GM23248 (cell line): ENCODE measurements around the gene TTC23L. TPM values are rescaled to one million over a fixed set of nuclear protein-coding genes. Genes with fewer than 3 reads are reported as not detected.
A peak's percentile ranks its signal among the peaks of the same experiment; 100 is the strongest.

ENCODE experiments used
- DNase-seq: peaks from one replicate; pipeline ENCODE4 v3.0.0-alpha.2; 2015
- H2AFZ ChIP-seq: fragments of 200-600 bp; sonication (generic); 2 replicates; pipeline ENCODE4 v1.6.1; 2016; ENCODE audit warnings: antibody characterized with exemption
- H3F3A ChIP-seq: fragments of 200-600 bp; sonication (generic); 2 replicates; pipeline ENCODE4 v1.6.1; 2016; ENCODE audit warnings: mild to moderate bottlenecking, antibody characterized with exemption, mixed run types; ENCODE audit not compliant: insufficient read depth
- H3K27ac ChIP-seq: fragments of 200-600 bp; sonication (generic); 2 replicates; pipeline ENCODE4 v1.5.1; 2016; ENCODE audit warnings: mild to moderate bottlenecking
- H3K27me3 ChIP-seq: fragments of 200-600 bp; sonication (generic); replicated peaks from 2 replicates; pipeline ENCODE4 v1.6.1; 2016; ENCODE audit warnings: mild to moderate bottlenecking; ENCODE audit not compliant: insufficient read depth
- H3K36me3 ChIP-seq: fragments of 200-600 bp; sonication (generic); 2 replicates; pipeline ENCODE4 v1.6.1; 2016; ENCODE audit warnings: low read depth, mild to moderate bottlenecking
- H3K4me1 ChIP-seq: fragments of 200-600 bp; sonication (generic); 2 replicates; pipeline ENCODE4 v1.6.1; 2016; ENCODE audit warnings: mild to moderate bottlenecking; ENCODE audit not compliant: insufficient read depth
- H3K4me2 ChIP-seq: fragments of 200-600 bp; sonication (generic); one replicate; pipeline ENCODE4 v1.6.1; 2016; ENCODE audit warnings: mild to moderate bottlenecking; ENCODE audit not compliant: unreplicated experiment
- H3K4me3 ChIP-seq: fragments of 200-600 bp; sonication (generic); 2 replicates; pipeline ENCODE4 v1.5.1; 2016; ENCODE audit warnings: mild to moderate bottlenecking
- H3K79me2 ChIP-seq: fragments of 200-600 bp; sonication (generic); 2 replicates; pipeline ENCODE4 v1.6.1; 2016; ENCODE audit warnings: mild to moderate bottlenecking; ENCODE audit not compliant: insufficient read depth
- H3K9ac ChIP-seq: fragments of 200-600 bp; sonication (generic); 2 replicates; pipeline ENCODE4 v1.6.1; 2016; ENCODE audit warnings: mild to moderate bottlenecking
- H3K9me2 ChIP-seq: fragments of 200-600 bp; sonication (generic); 2 replicates; pipeline ENCODE4 v1.6.1; 2016; ENCODE audit warnings: mixed run types, mild to moderate bottlenecking, moderate library complexity; ENCODE audit not compliant: insufficient read depth
- H3K9me3 ChIP-seq: fragments of 200-600 bp; sonication (generic); one replicate; pipeline ENCODE4 v1.6.1; 2017; ENCODE audit warnings: low read depth
- H4K20me1 ChIP-seq: fragments of 200-600 bp; sonication (generic); 2 replicates; pipeline ENCODE4 v1.6.0; 2016; ENCODE audit not compliant: insufficient read depth
- EZH2 ChIP-seq: fragments of 200-600 bp; sonication (generic); IDR thresholded peaks from 2 replicates; pipeline ENCODE4 v1.6.1; 2018; ENCODE audit warnings: antibody characterized with exemption, mild to moderate bottlenecking; ENCODE audit not compliant: insufficient read depth, poor library complexity, severe bottlenecking
- EZH2phosphoT487 ChIP-seq: fragments of 200-600 bp; sonication (generic); IDR thresholded peaks from 2 replicates; pipeline ENCODE4 v1.6.1; 2018; ENCODE audit warnings: antibody characterized with exemption, moderate library complexity, mild to moderate bottlenecking, low read depth; ENCODE audit not compliant: insufficient read depth
- WGBS, 2 experiments: methylation state at CpG; one replicate each; pipeline ENCODE4 v1.1.6; 2015 to 2017; ENCODE audit warnings: low lambda C conversion rate in 2 of 2, low coverage in 1 of 2; ENCODE audit errors: missing lambda C conversion rate in 2 of 2; 5-methylcytosine and 5-hydroxymethylcytosine counted together
- in situ Hi-C: fragments of 300-500 bp; cut with MboI; formaldehyde crosslinking; loops from 2 replicates; pipeline ENCODE4 v1.15.0; 2020
- polyA plus RNA-seq: library from polyadenylated mRNA; unstranded; fragments of >200 nt; fragmentation: Nextera tagmentation; extraction: Ambion mirVana; gene quantifications from 2 replicates; pipeline ENCODE4 v1.2.1, GENCODE V29; 2016
- total RNA-seq: library from RNA; depleted of rRNA; stranded (reverse); fragments of >200 nt; shearing (Covaris generic); gene quantifications from 2 replicates; pipeline ENCODE4 v1.2.3, GENCODE V29; 2014

TTC23L gene
- total and polyA plus RNA-seq, 2 experiments from 2014 or later, result under 0.01 TPM; not detected in 1

GRCh38 chr5:34905564-34905963, 66.6 kb downstream of the TTC23L start:
- Histone ChIP-seq H3K9me2 (no peaks in the 10 kb centered on the region), H3K27me3 (no peaks in the 10 kb centered on the region), H3K36me3 (peaks cover 18% of the 10 kb centered on the region), H3K9me3 (no peaks in the 10 kb centered on the region), H3K4me3 (no peak overlapping the region), H3K9ac (no peak overlapping the region), H3K4me2 (no peak overlapping the region), H3K79me2 (peaks cover 2% of the 10 kb centered on the region), H3F3A (no peaks in the 10 kb centered on the region), H3K4me1 (no peaks in the 10 kb centered on the region), H2AFZ (no peak overlapping the region), H4K20me1 (no peaks in the 10 kb centered on the region), H3K27ac (no peak overlapping the region)
- TF ChIP-seq EZH2 (no peak), EZH2phosphoT487 (no peak)
- DNase-seq, result peak; percentile 54
- WGBS, 2 experiments, result 78 to 88% methylated on average over 2 of the region's 2 CpGs
- in situ Hi-C loops, result no loop called here

- Histone ChIP-seq H3K9me2 (no peaks in the 10 kb centered on the region), H3K27me3 (no peaks in the 10 kb centered on the region), H3K9ac (peak overlapping the region; percentile 90), H3K4me2 (peak overlapping the region; percentile 93), H3K79me2 (peaks cover 72% of the 10 kb centered on the region), H3K4me3 (peak overlapping the region; percentile 93), H3K36me3 (peaks cover 35% of the 10 kb centered on the region), H3K4me1 (peaks cover 37% of the 10 kb centered on the region), H3F3A (peaks cover 23% of the 10 kb centered on the region), H4K20me1 (no peaks in the 10 kb centered on the region), H3K9me3 (no peaks in the 10 kb centered on the region), H2AFZ (0 out of 2 replicates have a peak overlapping the region, but pooled peaks have one; percentile 26), H3K27ac (peak overlapping the region; percentile 58)
- in situ Hi-C loops, result no loop called here
- TF ChIP-seq EZH2 (no peak), EZH2phosphoT487 (no peak)
- DNase-seq, result peak; percentile 51
- WGBS, 2 experiments, result 9% methylated on average over 2 of the region's 2 CpGs
These were observed 74.1 kb downstream of the TTC23L start for GRCh38 chr5:34913072-34913471.

GRCh38 chr5:34914671-34915138, 75.7 kb downstream of the TTC23L start:
- Histone ChIP-seq H3K9me3 (no peaks in the 10 kb centered on the region), H3K79me2 (peaks cover 88% of the 10 kb centered on the region), H3K9ac (peak overlapping the region; percentile 90), H3F3A (peaks cover 23% of the 10 kb centered on the region), H3K4me3 (peak overlapping the region; percentile 93), H3K27me3 (no peaks in the 10 kb centered on the region), H4K20me1 (no peaks in the 10 kb centered on the region), H3K4me2 (peak overlapping the region; percentile 93), H3K36me3 (peaks cover 25% of the 10 kb centered on the region), H2AFZ (peak overlapping the region; percentile 93), H3K27ac (peak overlapping the region; percentile 63), H3K9me2 (no peaks in the 10 kb centered on the region), H3K4me1 (peaks cover 39% of the 10 kb centered on the region)
- WGBS, 2 experiments, result 0% methylated on average over 15 to 20 of the region's 20 CpGs
- no peak for TF ChIP-seq EZH2
- DNase-seq, result peak; percentile 54
- in situ Hi-C loops, result no loop called here

GRCh38 chr5:34915139-34915855, 76.3 kb downstream of the TTC23L start, which contains the start of the genes BRIX1 and RAD1:
TSS of gene BRIX1 (plus strand) at chr5:34915711. CDS start at chr5:34915739, 28 bp downstream.
TSS of gene RAD1 (minus strand) at chr5:34915504. CDS start at chr5:34914892, 612 bp downstream.
- Histone ChIP-seq H3K27ac (peak within 1 kb of the TSS; percentile 63), H3K4me3 (peak within 1 kb of the TSS; percentile 93), H3K4me1 (peaks cover 39% of the 10 kb centered on the region), H3K27me3 (no peaks in the 10 kb centered on the region), H3K4me2 (peak within 1 kb of the TSS; percentile 95), H3K9ac (peak within 1 kb of the TSS; percentile 90), H3K9me2 (no peaks in the 10 kb centered on the region), H2AFZ (peak within 1 kb of the TSS; percentile 93), H4K20me1 (no peaks in the 10 kb centered on the region), H3F3A (peaks cover 24% of the 10 kb centered on the region), H3K9me3 (no peaks in the 10 kb centered on the region), H3K79me2 (peaks cover 94% of the 10 kb centered on the region), H3K36me3 (peaks cover 28% of the 10 kb centered on the region)
- in situ Hi-C loops, result no loop called here
- peak; percentile 99 for DNase-seq
- WGBS, 2 experiments, result 1 to 2% methylated on average over 64 to 67 of the region's 67 CpGs
- TF ChIP-seq EZH2phosphoT487, result no peak
- TF ChIP-seq EZH2, result no peak
